ENCODE measurements around the gene ATP1A1.

ATP1A1 gene

GRCh38 chr1:116351914-116352313, 21.1 kb upstream of the ATP1A1 start:
- Mint-ChIP-seq H3K4me3 (peak overlapping the region; percentile 19 to 70), H3K36me3 (ENCODE audit: insufficient read depth) (peaks cover 3% of the 10 kb centered on the region), H3K27ac (peak overlapping the region in 1 of 2 donors; percentile 49), H3K4me1 (ENCODE audit: low read depth in 2 of 2) (peaks cover 5 to 8% of the 10 kb centered on the region in 2 donors), H3K9me3 (no peaks in the 10 kb centered on the region), H3K27me3 (no peaks in the 10 kb centered on the region)
- DNase-seq (no peak), ATAC-seq (replicated peaks) (no peak)

DNA sequence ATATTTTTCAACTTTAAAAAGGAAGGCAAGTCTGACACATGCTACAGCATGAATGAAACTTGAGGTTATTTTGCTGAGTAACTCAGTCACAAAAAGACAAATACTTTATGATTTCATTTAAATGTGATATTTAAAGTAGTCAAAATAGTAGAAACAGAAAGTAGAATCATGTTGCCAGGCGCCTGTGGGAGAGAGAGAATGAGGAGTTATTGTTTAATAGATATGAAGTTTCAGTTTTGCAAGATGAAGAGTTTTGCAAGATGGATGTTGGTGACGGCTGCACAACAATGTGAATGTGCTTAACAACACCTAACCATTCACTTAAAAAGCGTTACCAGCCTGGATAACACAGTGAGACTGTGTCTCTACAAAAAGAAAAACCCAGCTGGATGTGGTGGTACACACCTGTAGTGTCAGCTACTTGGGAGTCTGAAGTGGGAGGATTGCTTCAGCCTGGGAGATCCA, 20.7 kb upstream of the ATP1A1 start:
- Mint-ChIP-seq H3K4me3 (peak overlapping the region; percentile 19 to 70), H3K27ac (peak overlapping the region in 1 of 2 donors; percentile 49)

GRCh38 chr1:116353155-116353554, 19.9 kb upstream of the ATP1A1 start:
- Mint-ChIP-seq H3K4me3 (no peak overlapping the region), H3K4me1 (ENCODE audit: low read depth in 2 of 2) (peaks cover 5 to 8% of the 10 kb centered on the region in 2 donors), H3K27me3 (no peaks in the 10 kb centered on the region), H3K36me3 (ENCODE audit: insufficient read depth) (peaks cover 3% of the 10 kb centered on the region), H3K9me3 (no peaks in the 10 kb centered on the region), H3K27ac (no peak overlapping the region)
- no peak for DNase-seq
- ATAC-seq (replicated peaks): no peak

More for the DNA sequence above, 20.7 kb upstream of the ATP1A1 start:
- peaks cover 5 to 8% of the 10 kb centered on the region in 2 donors for H3K4me1 Mint-ChIP-seq (ENCODE audit: low read depth in 2 of 2)
- DNase-seq: no peak
- ATAC-seq (replicated peaks): peak; percentile 35
- H3K36me3 Mint-ChIP-seq (ENCODE audit: insufficient read depth): peaks cover 3% of the 10 kb centered on the region
- no peaks in the 10 kb centered on the region for H3K27me3 Mint-ChIP-seq
- H3K9me3 Mint-ChIP-seq: no peaks in the 10 kb centered on the region

GRCh38 chr1:116356067-116356466, 17.0 kb upstream of the ATP1A1 start:
- peaks cover 5 to 8% of the 10 kb centered on the region in 2 donors for H3K4me1 Mint-ChIP-seq (ENCODE audit: low read depth in 2 of 2)
- H3K4me3 Mint-ChIP-seq: no peak overlapping the region
- H3K27ac Mint-ChIP-seq: no peak overlapping the region
- DNase-seq (no peak), ATAC-seq (replicated peaks) (no peak)
- H3K36me3 Mint-ChIP-seq (ENCODE audit: insufficient read depth): peaks cover 3% of the 10 kb centered on the region
- H3K9me3 Mint-ChIP-seq: no peaks in the 10 kb centered on the region
- no peaks in the 10 kb centered on the region for H3K27me3 Mint-ChIP-seq

- Mint-ChIP-seq H3K9me3 (no peaks in the 10 kb centered on the region), H3K27ac (no peak overlapping the region), H3K27me3 (no peaks in the 10 kb centered on the region), H3K4me3 (no peak overlapping the region), H3K36me3 (ENCODE audit: insufficient read depth) (peaks cover 3% of the 10 kb centered on the region), H3K4me1 (ENCODE audit: low read depth in 2 of 2) (peaks cover 5 to 8% of the 10 kb centered on the region in 2 donors)
- no peak for ATAC-seq (replicated peaks)
- no peak for DNase-seq
Measured at GRCh38 chr1:116356673-116357072, 16.4 kb upstream of the ATP1A1 start.

GRCh38 chr1:116357487-116357886, 15.6 kb upstream of the ATP1A1 start:
- Mint-ChIP-seq H3K36me3 (ENCODE audit: insufficient read depth) (no peaks in the 10 kb centered on the region), H3K4me1 (ENCODE audit: low read depth in 2 of 2) (peaks cover 2 to 4% of the 10 kb centered on the region in 2 donors), H3K9me3 (no peaks in the 10 kb centered on the region), H3K27ac (no peak overlapping the region), H3K27me3 (no peaks in the 10 kb centered on the region), H3K4me3 (no peak overlapping the region)
- DNase-seq (no peak), ATAC-seq (replicated peaks) (no peak)

DNA sequence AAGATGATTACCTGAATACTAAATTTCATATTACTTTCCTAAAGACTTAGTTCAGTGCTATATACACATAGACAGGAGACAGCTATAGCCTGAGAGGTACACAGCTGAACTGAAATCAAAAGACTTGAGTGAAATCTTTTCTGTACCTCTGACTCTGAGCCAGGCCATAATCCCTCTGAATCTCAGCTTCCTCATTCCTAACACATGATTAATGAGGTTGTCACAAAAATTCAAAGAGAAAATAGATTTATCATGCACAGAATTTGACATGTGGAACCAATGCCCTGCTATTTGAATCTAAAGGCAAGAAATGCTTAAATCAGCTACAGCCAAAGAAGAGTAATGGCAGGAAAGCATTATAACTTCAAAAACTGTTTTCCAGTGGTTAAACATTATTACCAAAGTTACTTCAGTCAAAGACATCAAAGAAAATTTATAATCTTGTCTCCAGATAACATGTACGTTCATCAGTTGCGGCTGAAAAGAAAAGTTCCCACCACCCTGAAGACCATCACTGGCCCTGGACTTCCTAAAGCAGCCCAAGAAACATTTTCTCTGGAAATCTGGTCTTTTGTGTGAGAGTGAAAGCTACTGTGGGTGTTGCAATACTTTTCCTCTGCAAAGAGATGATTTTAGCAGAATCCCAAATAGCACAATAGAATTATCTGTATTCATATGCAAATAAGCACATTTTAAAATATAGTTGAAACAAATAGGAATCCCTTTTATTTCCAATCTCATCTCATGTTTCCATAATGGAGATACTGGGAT, 13.8 kb upstream of the ATP1A1 start:
- no peak for ATAC-seq (replicated peaks)
- Mint-ChIP-seq H3K27me3 (no peaks in the 10 kb centered on the region), H3K4me1 (ENCODE audit: low read depth in 2 of 2) (peaks cover 1 to 3% of the 10 kb centered on the region in 2 donors), H3K9me3 (no peaks in the 10 kb centered on the region), H3K27ac (no peak overlapping the region), H3K4me3 (no peak overlapping the region), H3K36me3 (ENCODE audit: insufficient read depth) (no peaks in the 10 kb centered on the region)
- DNase-seq: no peak

DNA sequence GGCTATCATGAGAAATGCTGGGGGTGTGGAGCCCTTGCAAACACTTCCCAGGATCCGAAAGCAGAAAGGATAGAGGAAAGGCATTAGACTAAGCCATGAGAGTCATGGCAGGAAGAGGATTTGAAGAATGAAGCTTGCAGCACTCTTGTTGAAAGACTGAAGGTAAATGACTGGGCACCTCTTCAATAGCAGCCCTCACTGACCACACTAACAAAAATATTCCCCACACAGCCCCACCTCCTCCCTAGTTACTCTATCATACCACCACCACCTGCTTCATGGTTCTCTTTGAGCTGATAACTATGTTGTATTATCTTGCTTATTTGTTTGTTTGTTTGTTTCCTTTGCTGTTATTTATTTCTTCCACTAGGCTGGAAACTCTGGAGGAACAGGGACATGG, 13.2 kb upstream of the ATP1A1 start:
- Mint-ChIP-seq H3K4me1 (ENCODE audit: low read depth in 2 of 2) (peaks cover 1 to 3% of the 10 kb centered on the region in 2 donors), H3K4me3 (no peak overlapping the region), H3K9me3 (no peaks in the 10 kb centered on the region), H3K36me3 (ENCODE audit: insufficient read depth) (no peaks in the 10 kb centered on the region), H3K27me3 (no peaks in the 10 kb centered on the region), H3K27ac (no peak overlapping the region)
- no peak for DNase-seq
- no peak for ATAC-seq (replicated peaks)

DNA sequence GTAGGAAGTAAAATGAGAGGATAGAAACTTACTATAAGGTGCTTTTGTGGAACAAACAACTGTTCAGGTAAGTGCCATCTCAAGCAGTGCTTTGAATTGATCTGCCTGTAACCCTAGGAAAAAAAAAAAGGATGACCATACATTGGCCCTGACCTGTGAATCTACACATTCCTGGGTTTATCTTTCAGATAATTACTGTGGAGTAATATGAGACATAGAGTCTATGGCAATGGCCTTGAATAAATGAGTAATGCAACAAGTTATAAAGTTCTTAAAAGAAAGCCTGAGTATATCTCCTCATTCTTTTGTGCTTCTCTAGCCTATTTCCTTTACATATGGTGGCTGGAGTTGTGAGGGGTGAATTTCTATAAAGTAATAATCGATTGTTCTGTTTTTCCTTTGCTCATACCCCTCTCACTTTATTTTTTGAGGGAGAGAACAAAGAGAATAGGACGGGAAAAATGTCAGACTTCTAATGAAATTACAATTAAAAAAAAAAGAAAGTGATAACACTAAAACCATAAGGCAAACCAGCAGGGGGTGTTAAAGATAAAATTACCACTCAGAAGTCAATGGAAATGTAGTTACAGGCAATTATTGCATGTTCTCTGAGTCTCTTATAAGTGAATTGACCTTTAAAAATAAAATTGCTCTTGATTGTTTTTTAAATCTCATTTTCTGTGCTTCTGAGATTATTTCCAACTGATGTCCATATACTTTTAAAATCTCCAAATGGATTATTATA, 12.4 kb upstream of the ATP1A1 start:
- DNase-seq: no peak
- H3K4me3 Mint-ChIP-seq: no peak overlapping the region
- peak; percentile 49 for ATAC-seq (replicated peaks)
- no peak overlapping the region for H3K27ac Mint-ChIP-seq
- H3K36me3 Mint-ChIP-seq (ENCODE audit: insufficient read depth): no peaks in the 10 kb centered on the region
- H3K9me3 Mint-ChIP-seq: no peaks in the 10 kb centered on the region
- H3K27me3 Mint-ChIP-seq: no peaks in the 10 kb centered on the region
- peaks cover 1 to 3% of the 10 kb centered on the region in 2 donors for H3K4me1 Mint-ChIP-seq (ENCODE audit: low read depth in 2 of 2)

DNA sequence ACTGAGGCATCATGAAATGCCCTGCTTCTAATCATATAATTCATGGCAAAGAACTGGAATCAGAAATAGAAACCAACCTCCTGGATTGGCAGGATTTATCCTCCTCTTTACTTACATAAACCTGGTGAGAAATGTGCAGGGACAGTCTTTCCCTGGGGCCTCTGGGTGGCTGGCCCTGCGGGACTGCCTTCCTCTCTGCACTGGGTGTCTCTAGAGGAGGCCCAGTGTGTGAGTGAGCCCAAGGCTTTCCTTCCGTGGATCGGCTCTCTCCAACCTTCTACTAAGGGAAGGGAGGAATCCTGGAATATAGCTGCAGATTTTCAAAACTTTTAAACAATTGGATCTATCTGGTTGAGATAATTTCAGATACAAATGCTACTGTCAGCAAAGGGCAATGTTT, 11.4 kb upstream of the ATP1A1 start:
- Mint-ChIP-seq H3K36me3 (ENCODE audit: insufficient read depth) (no peaks in the 10 kb centered on the region), H3K9me3 (no peaks in the 10 kb centered on the region), H3K4me3 (no peak overlapping the region), H3K27me3 (no peaks in the 10 kb centered on the region), H3K27ac (no peak overlapping the region), H3K4me1 (ENCODE audit: low read depth in 2 of 2) (no peaks in the 10 kb centered on the region)
- ATAC-seq (replicated peaks) (no peak), DNase-seq (no peak)

GRCh38 chr1:116362050-116362449, 11.0 kb upstream of the ATP1A1 start:
- H3K27ac Mint-ChIP-seq: no peak overlapping the region
- no peak for DNase-seq

GRCh38 chr1:116365353-116365780, 7.7 kb upstream of the ATP1A1 start:
- no peak overlapping the region for H3K4me3 Mint-ChIP-seq

More at GRCh38 chr1:116362050-116362449, 11.0 kb upstream of the ATP1A1 start:
- Mint-ChIP-seq H3K36me3 (ENCODE audit: insufficient read depth) (no peaks in the 10 kb centered on the region), H3K9me3 (no peaks in the 10 kb centered on the region), H3K27me3 (no peaks in the 10 kb centered on the region), H3K4me1 (ENCODE audit: low read depth in 2 of 2) (no peaks in the 10 kb centered on the region), H3K4me3 (no peak overlapping the region)
- no peak for ATAC-seq (replicated peaks)

DNA sequence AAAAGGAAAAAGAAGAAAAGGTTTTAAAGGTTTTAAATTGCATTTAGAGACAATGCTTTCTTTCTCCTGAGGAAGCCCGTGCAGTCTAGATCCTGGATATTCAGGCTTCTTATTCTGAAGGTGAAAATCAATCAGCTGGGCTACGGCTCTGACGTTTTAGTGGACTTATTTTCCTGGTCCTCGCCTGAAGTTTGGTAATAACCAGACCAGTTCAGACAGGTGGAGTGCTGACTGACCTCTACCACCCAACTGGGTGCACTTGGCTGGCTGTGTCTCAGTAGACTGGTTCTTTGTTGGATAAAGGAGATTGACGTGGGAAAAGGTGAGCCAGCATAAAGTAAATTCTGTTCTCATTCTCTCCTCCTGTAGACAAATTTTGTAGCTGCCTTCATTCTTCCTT, 7.2 kb upstream of the ATP1A1 start:
- no peak for ATAC-seq (replicated peaks)
- Mint-ChIP-seq H3K36me3 (ENCODE audit: insufficient read depth) (no peaks in the 10 kb centered on the region), H3K27me3 (no peaks in the 10 kb centered on the region), H3K27ac (no peak overlapping the region), H3K4me3 (no peak overlapping the region), H3K9me3 (no peaks in the 10 kb centered on the region), H3K4me1 (ENCODE audit: low read depth in 2 of 2) (peaks cover 10 to 11% of the 10 kb centered on the region in 2 donors)
- no peak for DNase-seq

More at GRCh38 chr1:116365353-116365780, 7.7 kb upstream of the ATP1A1 start:
- no peaks in the 10 kb centered on the region for H3K27me3 Mint-ChIP-seq
- DNase-seq (no peak), ATAC-seq (replicated peaks) (no peak)
- H3K9me3 Mint-ChIP-seq: no peaks in the 10 kb centered on the region
- no peaks in the 10 kb centered on the region for H3K36me3 Mint-ChIP-seq (ENCODE audit: insufficient read depth)
- H3K27ac Mint-ChIP-seq: no peak overlapping the region
- H3K4me1 Mint-ChIP-seq (ENCODE audit: low read depth in 2 of 2): peaks cover 10 to 11% of the 10 kb centered on the region in 2 donors

All from effector memory CD8-positive, alpha-beta T cell (primary cell).